GM12878 (cell line): ENCODE measurements around the gene SPDL1. TPM values are rescaled to one million over a fixed set of nuclear protein-coding genes. Genes with fewer than 3 reads are reported as not detected.
A peak's percentile ranks its signal among the peaks of the same experiment; 100 is the strongest.

Source experiments
- ATAC-seq: fragments of 200-7000 bp; cut with Tn5 transposase; 3 replicates; pipeline ENCODE4 v1.9.1; 2020; ENCODE audit warnings: mild to moderate bottlenecking, moderate library complexity
- BruUV-seq: library from RNA; stranded (reverse); fragments of 400-500 nt; replicated peaks from 2 replicates; lab custom pipeline; 2021; lab: Mats Ljungman, UMichigan
- CTCF ChIA-PET: fragments of 300-600 bp; sonication (Branson Sonifier 250); formaldehyde crosslinking; extraction: SDS; loops from one replicate; lab custom pipeline; 2021; ENCODE audit warnings: inconsistent platforms; lab: Yijun Ruan, JAX
- POLR2A ChIA-PET: fragments of 350-600 bp; formaldehyde crosslinking; extraction: SDS; loops from one replicate; lab custom pipeline; 2021; ENCODE audit warnings: inconsistent platforms; lab: Charles Lee
- RAD21 ChIA-PET: fragments of 300-600 bp; sonication (Branson Sonifier 250); formaldehyde crosslinking; loops from one replicate; lab custom pipeline; 2023; ENCODE audit warnings: antibody characterized with exemption; ENCODE audit not compliant: unreplicated experiment; lab: Charles Lee
- SMC1A ChIA-PET: fragments of 300-600 bp; sonication (Branson Sonifier 250); formaldehyde crosslinking; loops from one replicate; lab custom pipeline; 2023; ENCODE audit not compliant: unreplicated experiment, uncharacterized antibody; lab: Charles Lee
- DNase-seq: peaks from one replicate; pipeline ENCODE4 v3.0.0-alpha.2; 2011; ENCODE audit warnings: low read depth, low spot score
- FAIRE-seq: peaks from 3 replicates; lab custom pipeline; 2011; peaks lifted over from hg19 to GRCh38; lab: Jason Lieb, UNC
- H2AFZ ChIP-seq: 2 replicates; pipeline ENCODE4 v1.6.0; 2011; ENCODE audit warnings: low read depth, low read length, control low read depth; ENCODE audit not compliant: control insufficient read depth
- H3K27ac ChIP-seq: 2 replicates; pipeline ENCODE4 v1.5.1; 2011; ENCODE audit warnings: control low read depth; ENCODE audit not compliant: control insufficient read depth, insufficient read depth
- H3K27me3 ChIP-seq, 2 experiments: replicated peaks in 1 of 2; 2 replicates each; pipeline versions ENCODE4 v1.6.0 to v1.6.1; 2011; ENCODE audit warnings: low read length in 1 of 2; ENCODE audit not compliant: control insufficient read depth in 2 of 2, insufficient read depth in 2 of 2
- H3K36me3 ChIP-seq, 2 experiments: 2 replicates each; pipeline ENCODE4 v1.5.1; 2011; ENCODE audit warnings: low read length in 1 of 2; ENCODE audit not compliant: control insufficient read depth in 2 of 2, insufficient read depth in 2 of 2
- H3K4me1 ChIP-seq: 2 replicates; pipeline ENCODE4 v1.6.1; 2011; ENCODE audit warnings: mild to moderate bottlenecking, low read length, moderate library complexity, mixed read lengths; ENCODE audit not compliant: control insufficient read depth, insufficient read depth
- H3K4me2 ChIP-seq: 2 replicates; pipeline ENCODE4 v1.6.0; 2011; ENCODE audit warnings: control low read depth; ENCODE audit not compliant: control insufficient read depth, insufficient read depth
- H3K4me3 ChIP-seq: fragments of 200-600 bp; sonication (generic); 2 replicates; pipeline ENCODE4 v1.5.1; 2016
- H3K79me2 ChIP-seq: 2 replicates; pipeline ENCODE4 v1.6.0; 2011; ENCODE audit warnings: low read length; ENCODE audit not compliant: control insufficient read depth, insufficient read depth
- H3K9ac ChIP-seq: 2 replicates; pipeline ENCODE4 v1.8.0; 2011; ENCODE audit warnings: low read length, control low read depth, mixed read lengths; ENCODE audit not compliant: control insufficient read depth, insufficient read depth
- H3K9me3 ChIP-seq: replicated peaks from 3 replicates; pipeline ENCODE4 v1.5.1; 2011; ENCODE audit warnings: mild to moderate bottlenecking, low read length; ENCODE audit not compliant: control insufficient read depth, insufficient read depth
- H4K20me1 ChIP-seq: 2 replicates; pipeline ENCODE4 v1.6.0; 2011; ENCODE audit not compliant: control insufficient read depth, insufficient read depth
- CBFB ChIP-seq: IDR thresholded peaks from 2 replicates; pipeline ENCODE4 v1.6.1; 2016; ENCODE audit warnings: antibody characterized with exemption, low read depth
- CBX5 ChIP-seq: sonication (generic); IDR thresholded peaks from 2 replicates; pipeline ENCODE4 v1.6.1; 2016; ENCODE audit warnings: low read depth, moderate library complexity, mild to moderate bottlenecking, inconsistent platforms
- ETV6 ChIP-seq, 2 experiments: fragments of 450-650 bp in 1 of 2; IDR thresholded peaks in 1 of 2; conservative IDR thresholded peaks in 1 of 2; 2 replicates each; pipeline ENCODE4 v1.6.1; 2014; ENCODE audit warnings: antibody characterized with exemption in 1 of 2, borderline replicate concordance in 1 of 2, low read depth in 1 of 2, mild to moderate bottlenecking in 1 of 2, moderate library complexity in 1 of 2
- FOXK2 ChIP-seq: fragments of 450-650 bp; IDR thresholded peaks from 2 replicates; pipeline ENCODE4 v1.6.1; 2017; ENCODE audit warnings: mild to moderate bottlenecking, moderate library complexity
- GABPA ChIP-seq: IDR thresholded peaks from 2 replicates; pipeline ENCODE4 v1.6.1; 2014; ENCODE audit warnings: antibody characterized with exemption, low read depth, mild to moderate bottlenecking, inconsistent platforms
- HDGF ChIP-seq: fragments of 450-650 bp; IDR thresholded peaks from 2 replicates; pipeline ENCODE4 v1.6.1; 2016; ENCODE audit warnings: antibody characterized with exemption
- JUND ChIP-seq: IDR thresholded peaks from 2 replicates; pipeline ENCODE4 v1.6.1; 2012; ENCODE audit warnings: low read depth, mild to moderate bottlenecking, low read length, improper control_type of control experiment, moderate library complexity
- MAX ChIP-seq: IDR thresholded peaks from 2 replicates; pipeline ENCODE4 v1.6.1; 2012; ENCODE audit warnings: low read depth, low read length, improper control_type of control experiment
- MTA2 ChIP-seq: fragments of 450-650 bp; IDR thresholded peaks from 2 replicates; pipeline ENCODE4 v1.6.1; 2016; ENCODE audit warnings: low read depth, mild to moderate bottlenecking, moderate library complexity
- NR2F1 ChIP-seq: fragments of 450-650 bp; conservative IDR thresholded peaks from 2 replicates; pipeline ENCODE4 v1.6.1; 2017; ENCODE audit warnings: mild to moderate bottlenecking
- POLR2AphosphoS5 ChIP-seq: IDR thresholded peaks from 2 replicates; pipeline ENCODE4 v1.6.1; 2011; ENCODE audit warnings: mild to moderate bottlenecking, low read length, inconsistent platforms
- SMAD5 ChIP-seq: IDR thresholded peaks from 2 replicates; pipeline ENCODE4 v1.6.1; 2016; ENCODE audit warnings: antibody characterized with exemption, low read depth
- SMC3 ChIP-seq: IDR thresholded peaks from 2 replicates; pipeline ENCODE4 v1.6.1; 2011; ENCODE audit warnings: low read length, improper control_type of control experiment, borderline replicate concordance
- SPI1 ChIP-seq: IDR thresholded peaks from 2 replicates; pipeline ENCODE4 v1.6.1; 2011; ENCODE audit warnings: low read depth, mild to moderate bottlenecking, low read length, moderate library complexity, borderline replicate concordance; ENCODE audit not compliant: insufficient read depth
- STAT3 ChIP-seq: IDR thresholded peaks from 2 replicates; pipeline ENCODE4 v1.6.1; 2011; ENCODE audit warnings: low read depth, low read length, improper control_type of control experiment
- TBL1XR1 ChIP-seq: IDR thresholded peaks from 2 replicates; pipeline ENCODE4 v1.6.1; 2012; ENCODE audit warnings: low read depth, low read length, improper control_type of control experiment
- TCF12 ChIP-seq: IDR thresholded peaks from 2 replicates; pipeline ENCODE4 v1.6.1; 2011; ENCODE audit warnings: low read depth, mild to moderate bottlenecking, low read length
- USF2 ChIP-seq: IDR thresholded peaks from 2 replicates; pipeline ENCODE4 v1.6.1; 2011; ENCODE audit warnings: low read depth, low read length, improper control_type of control experiment, borderline replicate concordance
- YY1 ChIP-seq: IDR thresholded peaks from 2 replicates; pipeline ENCODE4 v1.6.1; 2011; ENCODE audit warnings: low read depth, mild to moderate bottlenecking, low read length
- WGBS: methylation state at CpG from one replicate; pipeline ENCODE4 v1.1.6; 2016; ENCODE audit warnings: low lambda C conversion rate; ENCODE audit not compliant: insufficient replicate concordance, insufficient coverage; ENCODE audit errors: missing lambda C conversion rate; 5-methylcytosine and 5-hydroxymethylcytosine counted together
- in situ Hi-C: fragments of 300-500 bp; cut with MboI; formaldehyde crosslinking; loops from 9 replicates; pipeline ENCODE4 v1.14.3; 2018; ENCODE audit warnings: mixed read lengths
- intact Hi-C: fragments of 100-400 bp; cut with micrococcal nuclease; formaldehyde crosslinking; loops from one replicate; pipeline ENCODE4 v1.14.2; 2022; ENCODE audit not compliant: unreplicated experiment
- polyA plus RNA-seq, 11 experiments: library from polyadenylated mRNA; depleted of rRNA in 4 of 11; unstranded in 6 of 11; stranded (reverse) in 5 of 11; fragments of >200 nt; fragmentation: Nextera tagmentation in 4 of 11; fragmentation: Illumina TruSeq in 1 of 11; extraction: Ambion mirVana in 4 of 11; extraction: Trizol in 1 of 11; gene quantifications; 1 replicate in 1 of 11; 2 replicates in 10 of 11; pipeline versions ENCODE4 v1.2.1 to v1.2.3, GENCODE V29; 2011 to 2016; ENCODE audit warnings: inconsistent platforms in 2 of 11, missing spikeins in 2 of 11, low read depth in 1 of 11
- total RNA-seq, 4 experiments: library from RNA; depleted of rRNA in 3 of 4; stranded (reverse); fragments of >200 nt in 3 of 4; fragmentation: Illumina TruSeq in 1 of 4; extraction: Trizol in 1 of 4; gene quantifications; 2 replicates each; pipeline versions ENCODE4 v1.2.1 to v1.2.3, GENCODE V29; 2013 to 2021

The SPDL1 gene
- total and polyA plus RNA-seq, 10 of the 15 experiments (the other 5 are each of a cell fraction or from before 2014, with no cell fraction given) = 34.2 to 69.9 (median 46.0) TPM

- TF ChIP-seq MTA2 (0 out of 2 replicates have a peak, but pooled peaks have one; percentile 46), POLR2AphosphoS5 (peak; percentile 71), HDGF (peak; percentile 57; the same call in 1 of the 2 replicates), MAX (peak; percentile 43; the same call in 1 of the 2 replicates), TBL1XR1 (no peak), SMC3 (no peak), JUND (no peak), NR2F1 (peak; percentile 96), FOXK2 (no peak), SPI1 (peak; percentile 84)
Observed at GRCh38 chr5:169637085-169637548, 53.5 kb downstream of the SPDL1 start, which contains the start of gene DOCK2 (continued).

GRCh38 chr5:169637549-169638121, 54.1 kb downstream of the SPDL1 start:
- H3K36me3 ChIP-seq = peaks cover 0 to 8% of the 10 kb centered on the region in 2 experiments
- H3K27me3 ChIP-seq = no peaks in the 10 kb centered on the region
- intact Hi-C loops (loop anchor here (1.0 to 2.0 kb wide), 3 partner anchors 19 to 1059 kb away; partner anchors contain the start of gene PANK3), in situ Hi-C loops (no loop called here)
- WGBS = 1% methylated on average over 18 of the region's 18 CpGs
- H3K4me1 ChIP-seq = peaks cover 12% of the 10 kb centered on the region; the same call in 1 of the 2 replicates
- H3K79me2 ChIP-seq = peaks cover 61% of the 10 kb centered on the region
- DNase-seq (no peak), FAIRE-seq (no peak), ATAC-seq (peak; percentile 84)
- SMC1A ChIA-PET = interaction anchor here (0.7 to 4.9 kb wide), 17 partner anchors 9 to 327 kb away, joined by 3 to 36 read pairs (median 4); partner anchors contain the start of gene SPDL1
- no TSS peak for BruUV-seq
- RAD21 ChIA-PET = interaction anchor here (0.6 to 4.6 kb wide), 11 partner anchors 12 to 173 kb away, joined by 3 to 47 read pairs (median 5); partner anchors contain the start of gene SPDL1
- peaks cover 4% of the 10 kb centered on the region; the same call in 2 of the 3 replicates for H3K9me3 ChIP-seq
- peak overlapping the region; percentile 98 for H3K9ac ChIP-seq
- CTCF ChIA-PET = interaction anchor here (0.8 to 2.0 kb wide), 9 partner anchors 9 to 650 kb away, joined by 3 to 12 read pairs (median 4); partner anchors contain the start of genes INSYN2B and SPDL1
- peak overlapping the region; percentile 99 for H3K4me2 ChIP-seq
- H3K4me3 ChIP-seq = peak overlapping the region; percentile 89
- peak overlapping the region; percentile 98 for H3K27ac ChIP-seq
- POLR2A ChIA-PET = interaction anchor here (0.6 to 4.6 kb wide), 12 partner anchors 10 to 65 kb away, joined by 3 to 24 read pairs (median 10); partner anchors contain the start of gene SPDL1
- H4K20me1 ChIP-seq = peaks cover 4% of the 10 kb centered on the region; the same call in 1 of the 2 replicates
- peak overlapping the region; percentile 94 for H2AFZ ChIP-seq
- TF ChIP-seq STAT3 (no peak), SPI1 (peak; percentile 63; the same call in 1 of the 2 replicates), ETV6 (conservative IDR thresholded peaks at IDR 0.05 in 1 of 2, IDR thresholded peaks at IDR 0.05 in 1 of 2; ENCODE audit: borderline replicate concordance in 1 of 2, low read depth in 1 of 2) (peak in 1 of 2 experiments; percentile 19; a peak in 1 of 4 replicates), CBX5 (0 out of 2 replicates have a peak, but pooled peaks have one; percentile 61), CBFB (peak; percentile 81), TCF12 (peak; percentile 75), USF2 (no peak), GABPA (peak; percentile 75), YY1 (peak; percentile 87), SMAD5 (peak; percentile 48; the same call in 1 of the 2 replicates)
